LNCAP (cell line): Measurements from ENCODE around the gene SURF1.

Experiments used
- TF ChIP-seq, protein P1 (sequence below): fragments of 450-650 bp; IDR thresholded peaks from 2 replicates; pipeline ENCODE4 v1.5.1; 2017; ENCODE audit warnings: mild to moderate bottlenecking

SURF1 gene

DNA sequence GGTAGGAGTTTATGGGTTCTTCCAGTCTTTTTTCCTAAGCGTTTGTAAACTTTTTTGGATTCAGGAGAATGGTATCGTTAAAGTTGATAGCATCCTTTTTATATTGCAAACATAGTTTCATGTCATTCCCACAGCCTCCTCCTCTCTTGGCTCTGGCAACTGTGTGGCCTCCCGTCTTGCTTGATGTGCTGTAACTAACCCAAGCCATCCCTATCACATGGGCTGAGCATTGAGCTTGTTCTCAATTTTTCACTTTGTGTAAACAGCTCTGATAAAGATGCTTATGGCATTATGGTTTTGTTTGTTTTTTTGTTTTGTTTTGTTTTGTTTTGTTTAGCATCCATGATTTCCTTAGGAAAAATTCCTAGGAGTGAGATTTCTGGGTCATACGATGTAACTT is 24.4 kb upstream of the SURF1 start:
- TF ChIP-seq, protein P1, sequence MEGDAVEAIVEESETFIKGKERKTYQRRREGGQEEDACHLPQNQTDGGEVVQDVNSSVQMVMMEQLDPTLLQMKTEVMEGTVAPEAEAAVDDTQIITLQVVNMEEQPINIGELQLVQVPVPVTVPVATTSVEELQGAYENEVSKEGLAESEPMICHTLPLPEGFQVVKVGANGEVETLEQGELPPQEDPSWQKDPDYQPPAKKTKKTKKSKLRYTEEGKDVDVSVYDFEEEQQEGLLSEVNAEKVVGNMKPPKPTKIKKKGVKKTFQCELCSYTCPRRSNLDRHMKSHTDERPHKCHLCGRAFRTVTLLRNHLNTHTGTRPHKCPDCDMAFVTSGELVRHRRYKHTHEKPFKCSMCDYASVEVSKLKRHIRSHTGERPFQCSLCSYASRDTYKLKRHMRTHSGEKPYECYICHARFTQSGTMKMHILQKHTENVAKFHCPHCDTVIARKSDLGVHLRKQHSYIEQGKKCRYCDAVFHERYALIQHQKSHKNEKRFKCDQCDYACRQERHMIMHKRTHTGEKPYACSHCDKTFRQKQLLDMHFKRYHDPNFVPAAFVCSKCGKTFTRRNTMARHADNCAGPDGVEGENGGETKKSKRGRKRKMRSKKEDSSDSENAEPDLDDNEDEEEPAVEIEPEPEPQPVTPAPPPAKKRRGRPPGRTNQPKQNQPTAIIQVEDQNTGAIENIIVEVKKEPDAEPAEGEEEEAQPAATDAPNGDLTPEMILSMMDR, result no peak

DNA sequence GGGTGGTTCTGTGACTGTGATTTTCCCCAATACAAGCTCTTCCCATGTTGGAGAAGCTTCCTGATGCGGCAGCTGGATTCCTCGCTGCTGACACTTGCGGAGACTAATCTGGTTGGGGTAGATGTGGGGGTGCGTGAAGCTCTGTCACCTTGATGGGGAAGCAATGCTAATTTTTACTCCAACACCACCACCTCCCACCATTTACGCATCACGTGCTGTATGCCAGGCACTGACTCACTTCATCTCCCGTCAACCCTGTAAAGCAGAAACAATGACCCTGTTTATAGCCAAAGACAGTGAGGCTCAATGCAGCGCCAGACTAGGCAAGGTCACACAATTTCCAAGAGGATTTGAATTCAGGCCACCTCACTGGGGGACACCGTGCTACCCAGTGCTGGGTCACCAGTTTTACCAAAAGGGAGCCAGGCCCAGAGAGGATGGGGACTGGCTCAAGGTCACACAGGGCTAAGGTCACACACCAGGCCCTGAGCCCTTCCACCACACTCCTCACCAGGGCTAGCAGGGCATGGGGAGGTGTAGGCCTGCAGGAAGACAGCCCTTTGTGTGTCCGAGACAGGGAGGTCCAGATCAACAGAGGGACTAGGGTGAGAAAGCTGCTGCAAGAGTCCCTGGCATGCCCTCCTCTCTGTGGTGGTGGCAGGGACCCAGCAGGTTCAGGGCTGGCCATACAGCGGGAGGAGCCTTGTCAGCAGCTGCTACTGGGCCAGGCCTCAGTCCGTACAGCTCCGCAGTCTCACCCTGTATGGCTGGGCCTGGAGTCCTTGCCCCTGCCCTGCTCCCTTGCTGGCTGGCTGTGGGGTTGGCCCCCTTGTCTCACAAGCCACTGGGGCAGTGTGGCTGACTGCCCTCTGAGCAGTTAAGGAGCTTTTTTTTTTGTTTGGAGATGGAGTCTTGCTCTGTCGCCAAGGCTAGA is 23.1 kb upstream of the SURF1 start:
- TF ChIP-seq, protein P1, result no peak

DNA sequence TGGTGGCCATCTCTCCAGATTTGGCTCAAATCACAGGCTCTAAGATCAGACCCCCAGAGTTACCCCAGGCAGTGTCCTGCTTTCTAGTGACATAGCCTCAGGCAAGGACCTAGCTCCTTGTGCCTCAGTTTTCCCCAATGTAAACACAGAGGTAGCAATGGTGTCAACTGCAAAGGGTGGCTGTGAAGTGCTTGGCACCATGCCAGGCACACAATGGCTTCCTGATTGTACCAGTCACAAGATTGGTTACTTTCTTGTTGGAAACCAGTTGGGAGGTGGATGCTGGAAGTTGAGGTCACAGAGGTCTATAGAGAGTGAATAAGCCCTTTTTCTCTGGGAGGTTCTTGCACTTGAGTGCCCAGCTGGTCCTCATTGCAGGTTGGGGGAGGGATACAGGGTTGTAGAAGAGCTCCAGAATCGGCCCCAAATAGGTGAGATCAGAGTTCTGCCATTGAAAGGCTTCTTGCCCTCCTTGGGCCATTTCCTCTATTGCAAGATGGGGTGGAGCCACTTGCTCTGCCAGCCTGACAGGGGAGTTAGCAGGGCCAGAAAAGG is 22.2 kb upstream of the SURF1 start:
- TF ChIP-seq, protein P1, result no peak

DNA sequence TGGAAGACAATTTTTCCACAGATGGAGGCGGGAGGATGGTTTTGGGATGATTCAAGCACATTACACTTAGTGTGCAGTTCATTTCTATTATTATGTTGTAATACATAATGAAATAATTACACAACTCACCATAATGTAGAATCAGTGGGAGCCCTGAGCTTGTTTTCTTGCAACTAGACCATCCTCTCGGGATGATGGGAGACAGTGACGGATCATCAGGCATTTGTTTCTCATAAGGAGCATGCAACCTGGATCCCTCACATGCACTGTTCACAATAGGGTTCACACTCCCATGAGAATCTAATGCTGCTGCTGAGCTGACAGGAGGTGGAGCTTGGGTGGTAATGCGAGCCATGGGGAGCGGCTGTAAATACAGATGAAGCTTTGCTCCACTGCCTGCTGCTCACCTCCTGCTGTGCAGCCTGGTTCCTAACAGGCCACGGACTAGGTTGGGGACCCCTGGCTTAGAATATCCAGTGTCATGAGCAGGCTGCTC is 21.5 kb upstream of the SURF1 start:
- TF ChIP-seq, protein P1, result no peak

DNA sequence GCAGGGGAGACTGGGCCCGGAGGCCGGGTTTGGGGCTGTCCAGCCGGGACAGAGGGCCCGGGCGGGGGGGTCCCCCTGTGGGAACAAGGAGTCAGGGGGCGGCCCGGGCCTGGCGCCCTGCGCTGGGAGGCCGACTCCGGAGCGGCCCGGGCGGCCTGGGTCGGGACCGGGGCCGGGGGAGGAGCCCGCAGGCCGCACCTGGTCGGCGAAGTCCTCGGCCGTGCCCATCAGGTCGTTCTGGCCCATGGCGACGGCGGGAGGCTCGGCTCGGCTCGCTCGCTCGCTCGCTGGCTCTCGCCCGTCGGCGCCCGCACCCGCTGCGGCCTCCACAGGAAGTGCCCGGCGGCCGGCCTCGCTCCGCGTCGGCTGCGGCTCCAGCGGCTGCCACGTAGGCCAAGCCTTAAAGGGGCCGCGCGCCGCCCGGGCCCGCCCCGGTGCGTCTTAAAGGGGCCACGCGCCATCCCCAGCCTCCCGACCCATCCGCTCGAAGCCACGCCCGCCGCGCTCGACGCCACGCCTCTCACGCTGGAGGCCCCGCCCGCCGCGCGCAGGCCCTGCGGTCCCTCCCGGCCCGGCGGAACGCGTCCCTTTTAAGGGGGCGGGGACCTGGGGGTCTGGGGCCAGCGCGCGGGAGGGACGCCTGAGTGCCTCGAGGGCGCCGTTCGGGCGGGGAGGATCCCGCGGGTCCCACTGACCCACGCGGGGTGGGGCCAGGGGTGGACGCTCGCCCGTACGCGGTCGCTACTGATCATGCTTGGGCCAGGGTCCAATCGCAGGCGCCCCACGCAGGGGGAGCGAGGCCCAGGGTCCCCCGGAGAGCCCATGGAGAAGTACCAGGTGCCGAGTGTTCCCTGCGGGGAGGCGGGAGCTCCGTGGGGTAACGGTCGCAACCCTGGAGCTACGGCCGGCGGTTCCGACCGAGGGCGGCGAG is 19.7 kb upstream of the SURF1 start, which contains the start of the genes STKLD1 and SURF4:
Gene STKLD1, plus strand, starts transcription at position 643 of the 931 bp plus-strand sequence. Its CDS starts 108 bp downstream, at position 751.
Gene SURF4, minus strand, starts transcription at position 337 of the 931 bp plus-strand sequence. Its CDS starts 91 bp downstream, at position 246.
- TF ChIP-seq, protein P1, result no peak

DNA sequence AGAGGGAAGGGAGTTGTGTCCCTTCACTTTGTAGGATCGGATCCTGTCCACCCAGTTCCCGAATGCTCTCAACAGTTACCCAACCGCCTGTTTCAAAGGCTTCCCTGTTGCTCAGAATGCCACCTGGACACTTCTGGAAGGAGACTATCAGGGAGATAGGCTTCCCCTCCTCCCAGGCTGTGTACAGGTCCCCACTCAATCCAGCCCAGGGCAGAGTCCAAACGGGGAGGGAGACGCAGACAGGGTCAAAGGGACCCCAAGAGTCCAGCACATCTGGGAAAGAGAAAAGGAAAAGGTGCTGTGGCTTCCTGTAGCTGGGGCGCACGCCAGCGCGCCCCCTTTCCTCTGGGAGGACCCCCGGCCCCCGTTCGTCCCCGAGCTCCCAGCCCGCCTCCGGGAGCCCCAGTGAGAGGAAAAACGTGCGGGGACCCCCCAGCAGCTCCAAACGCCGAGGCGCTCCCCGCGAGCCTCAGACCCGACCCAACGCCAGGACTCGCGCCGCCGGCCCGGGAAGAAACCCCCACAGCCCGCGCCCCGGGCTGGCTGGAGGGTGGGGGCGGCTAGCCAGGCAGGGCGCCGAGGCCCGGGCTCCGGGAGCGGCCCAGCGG is 18.9 kb upstream of the SURF1 start:
- TF ChIP-seq, protein P1, result 0 out of 2 replicates have a peak, but pooled peaks have one; percentile 11
